Measurements from ENCODE around the gene SLC25A21.

SLC25A21 gene

DNA sequence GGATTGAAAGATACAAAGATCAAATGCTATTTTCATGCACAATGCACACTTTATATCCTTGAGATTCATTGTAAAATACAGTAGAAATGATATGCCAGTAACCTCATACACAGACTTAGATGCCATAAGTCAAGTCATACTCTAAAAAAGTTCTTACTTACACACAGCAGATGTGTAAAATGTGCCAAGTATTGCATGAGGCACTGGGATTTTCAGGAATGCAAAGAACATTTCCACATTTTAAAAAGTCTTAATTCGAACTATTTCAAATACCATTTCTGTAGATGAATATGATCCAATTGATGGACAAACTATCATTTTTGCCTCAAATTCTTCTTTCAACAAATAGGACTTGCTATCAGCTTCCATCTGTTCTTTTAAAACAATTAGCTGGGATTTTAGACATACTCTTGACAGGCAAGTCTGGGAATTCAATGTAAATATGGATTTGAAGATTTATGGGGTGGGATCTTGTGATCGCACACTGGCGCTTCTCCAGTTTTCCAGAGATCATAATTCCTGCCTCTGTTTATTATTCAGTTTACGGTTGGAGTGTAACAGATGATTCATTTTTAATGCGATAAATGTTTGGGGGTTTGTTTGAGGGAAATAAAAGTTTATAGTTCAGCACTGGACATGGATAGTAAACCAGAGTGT, 326.9 kb downstream of the SLC25A21 start:
- no peak overlapping the region for H3K4me3 ChIP-seq (ENCODE audit: low read depth, low read length)
- in situ Hi-C loops (cut with HindIII; ENCODE audit: low sequenced_read_pairs): no loop called here
- no peak for DNase-seq (ENCODE audit: low read depth)
- TF ChIP-seq, protein P1, sequence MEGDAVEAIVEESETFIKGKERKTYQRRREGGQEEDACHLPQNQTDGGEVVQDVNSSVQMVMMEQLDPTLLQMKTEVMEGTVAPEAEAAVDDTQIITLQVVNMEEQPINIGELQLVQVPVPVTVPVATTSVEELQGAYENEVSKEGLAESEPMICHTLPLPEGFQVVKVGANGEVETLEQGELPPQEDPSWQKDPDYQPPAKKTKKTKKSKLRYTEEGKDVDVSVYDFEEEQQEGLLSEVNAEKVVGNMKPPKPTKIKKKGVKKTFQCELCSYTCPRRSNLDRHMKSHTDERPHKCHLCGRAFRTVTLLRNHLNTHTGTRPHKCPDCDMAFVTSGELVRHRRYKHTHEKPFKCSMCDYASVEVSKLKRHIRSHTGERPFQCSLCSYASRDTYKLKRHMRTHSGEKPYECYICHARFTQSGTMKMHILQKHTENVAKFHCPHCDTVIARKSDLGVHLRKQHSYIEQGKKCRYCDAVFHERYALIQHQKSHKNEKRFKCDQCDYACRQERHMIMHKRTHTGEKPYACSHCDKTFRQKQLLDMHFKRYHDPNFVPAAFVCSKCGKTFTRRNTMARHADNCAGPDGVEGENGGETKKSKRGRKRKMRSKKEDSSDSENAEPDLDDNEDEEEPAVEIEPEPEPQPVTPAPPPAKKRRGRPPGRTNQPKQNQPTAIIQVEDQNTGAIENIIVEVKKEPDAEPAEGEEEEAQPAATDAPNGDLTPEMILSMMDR (IDR thresholded peaks at IDR 0.05; ENCODE audit: low read depth, low read length, missing control alignments): no peak

DNA sequence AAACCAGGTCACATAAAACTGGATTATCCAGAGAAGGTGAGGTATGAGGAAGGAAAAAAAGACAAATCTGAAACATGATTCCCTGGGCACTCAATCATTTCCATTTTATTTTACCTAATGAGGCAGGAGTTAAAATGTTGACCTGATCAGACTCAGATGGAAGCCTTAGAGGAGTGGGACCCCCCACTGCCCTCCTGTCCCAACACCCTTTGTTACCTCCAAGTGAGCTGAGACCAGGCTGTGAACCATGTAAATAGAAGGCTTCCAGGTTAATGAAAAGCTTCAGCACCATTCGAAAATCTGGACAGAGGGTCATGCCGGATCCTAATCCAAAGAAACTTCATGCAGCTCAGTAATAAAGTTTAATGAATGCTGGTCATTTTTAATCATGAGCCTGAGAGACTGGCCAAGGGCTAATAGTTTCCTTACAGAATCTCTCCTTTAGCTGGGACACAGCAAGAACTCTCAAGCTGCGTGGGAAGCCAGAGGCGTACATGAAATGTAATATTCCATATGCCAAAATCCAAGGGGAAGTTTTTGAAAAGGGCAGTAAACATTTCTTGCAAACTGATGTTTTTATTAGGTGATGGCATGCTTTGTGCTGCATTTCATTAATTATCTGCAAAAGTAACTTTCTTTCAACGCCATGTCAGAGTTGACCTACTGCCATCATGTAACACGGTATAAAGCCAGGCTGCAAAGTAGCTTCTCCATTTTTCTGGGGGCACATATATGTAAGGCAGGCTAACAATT, 327.8 kb downstream of the SLC25A21 start:
- H3K4me3 ChIP-seq (ENCODE audit: low read depth, low read length): no peak overlapping the region
- DNase-seq (ENCODE audit: low read depth): no peak
- in situ Hi-C loops (cut with HindIII; ENCODE audit: low sequenced_read_pairs): no loop called here
- TF ChIP-seq, protein P1 (IDR thresholded peaks at IDR 0.05; ENCODE audit: low read depth, low read length, missing control alignments): no peak

GRCh38 chr14:36843410-36843809, 329.0 kb downstream of the SLC25A21 start:
- no peak for DNase-seq (ENCODE audit: low read depth)
- H3K4me3 ChIP-seq (ENCODE audit: low read depth, low read length): no peak overlapping the region
- in situ Hi-C loops (cut with HindIII; ENCODE audit: low sequenced_read_pairs): no loop called here
- TF ChIP-seq, protein P1 (IDR thresholded peaks at IDR 0.05; ENCODE audit: low read depth, low read length, missing control alignments): no peak

DNA sequence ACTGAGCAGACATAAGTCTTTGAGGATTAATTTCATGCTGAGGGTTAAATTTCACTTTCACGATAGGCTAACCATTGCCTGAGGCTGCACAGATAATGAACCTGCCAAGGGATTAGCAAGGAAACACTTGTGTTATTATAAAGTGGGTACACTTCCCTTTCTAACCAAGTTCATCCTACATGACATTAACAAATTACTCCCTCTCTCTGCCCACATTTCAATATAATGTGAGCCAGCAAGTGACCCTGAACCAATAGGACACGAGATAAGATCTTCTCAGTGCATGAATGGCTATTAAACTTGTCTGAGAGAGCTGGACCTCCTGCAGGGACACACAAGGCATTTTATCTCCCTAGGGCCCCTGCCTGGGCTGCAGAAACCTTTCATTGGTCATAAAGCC, 337.3 kb downstream of the SLC25A21 start:
- TF ChIP-seq, protein P1 (IDR thresholded peaks at IDR 0.05; ENCODE audit: low read depth, low read length, missing control alignments): no peak
- no peak for DNase-seq (ENCODE audit: low read depth)
- in situ Hi-C loops (cut with HindIII; ENCODE audit: low sequenced_read_pairs): no loop called here
- H3K4me3 ChIP-seq (ENCODE audit: low read depth, low read length): no peak overlapping the region

DNA sequence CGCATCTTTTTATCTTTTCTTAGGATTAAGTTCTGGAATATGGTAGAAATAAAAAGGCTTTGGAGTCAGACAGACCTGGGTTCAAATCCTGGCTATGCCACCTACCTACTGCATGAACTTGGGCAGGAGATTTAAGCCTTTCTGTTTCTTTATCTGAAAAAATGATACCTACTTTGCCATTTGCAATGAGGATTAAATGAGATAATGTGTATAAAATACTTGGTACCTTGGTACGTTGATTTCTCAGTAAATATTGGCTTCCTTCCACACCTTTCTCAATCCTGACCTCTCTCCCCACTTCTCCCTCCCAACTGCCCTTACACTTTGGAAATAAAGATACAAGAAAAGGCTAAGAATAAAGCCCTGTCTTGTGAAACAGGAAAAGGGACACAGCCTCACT, 338.1 kb downstream of the SLC25A21 start:
- H3K4me3 ChIP-seq (ENCODE audit: low read depth, low read length): no peak overlapping the region
- DNase-seq (ENCODE audit: low read depth): no peak
- in situ Hi-C loops (cut with HindIII; ENCODE audit: low sequenced_read_pairs): no loop called here
- TF ChIP-seq, protein P1 (IDR thresholded peaks at IDR 0.05; ENCODE audit: low read depth, low read length, missing control alignments): no peak

DNA sequence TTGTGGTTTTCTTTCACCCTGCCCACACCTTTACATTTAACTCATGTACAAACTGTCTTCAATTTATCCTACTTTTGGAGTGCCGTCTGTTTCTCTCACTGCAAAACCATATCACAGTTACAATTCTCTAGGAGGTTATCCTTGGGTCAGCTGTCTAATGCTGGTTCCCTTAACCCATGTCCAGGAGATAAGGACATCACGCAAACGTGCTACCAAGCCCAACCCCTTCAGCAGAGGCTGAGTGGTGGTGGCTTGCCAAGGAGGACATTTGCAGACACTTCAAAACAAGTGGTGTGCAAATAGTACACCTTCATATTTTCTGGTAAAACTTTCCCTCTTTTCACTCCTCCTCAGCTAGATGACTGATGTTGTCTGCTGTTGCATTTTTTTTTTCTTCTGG, 342.9 kb downstream of the SLC25A21 start:
- H3K4me3 ChIP-seq (ENCODE audit: low read depth, low read length): no peak overlapping the region
- TF ChIP-seq, protein P1 (IDR thresholded peaks at IDR 0.05; ENCODE audit: low read depth, low read length, missing control alignments): no peak
- DNase-seq (ENCODE audit: low read depth): no peak
- in situ Hi-C loops (cut with HindIII; ENCODE audit: low sequenced_read_pairs): no loop called here

All from astrocyte of the cerebellum (primary cell).